ENCODE measurements around the gene HSD17B4.

GRCh38 chr5:119512277-119512676 lies 60.0 kb downstream of the HSD17B4 start:
- TF ChIP-seq EZH2 (IDR thresholded peaks at IDR 0.05; ENCODE audit: borderline replicate concordance, low read depth, low read length) (no peak), ZNF707 (CRISPR knock-in tag; conservative IDR thresholded peaks at IDR 0.05) (no peak), HOMEZ (CRISPR knock-in tag; IDR thresholded peaks at IDR 0.05) (no peak), RAD21 (CRISPR knock-in tag; conservative IDR thresholded peaks at IDR 0.05 in 1 of 2, IDR thresholded peaks at IDR 0.05 in 1 of 2) (no peak), ZKSCAN8 (CRISPR knock-in tag; IDR thresholded peaks at IDR 0.05) (no peak), ZNF232 (CRISPR knock-in tag; IDR thresholded peaks at IDR 0.05) (no peak), ATF2 (CRISPR knock-in tag; IDR thresholded peaks at IDR 0.05) (no peak), ZNF408 (CRISPR knock-in tag; IDR thresholded peaks at IDR 0.05; ENCODE audit: low read depth) (no peak)
- TF ChIP-seq, protein P1, sequence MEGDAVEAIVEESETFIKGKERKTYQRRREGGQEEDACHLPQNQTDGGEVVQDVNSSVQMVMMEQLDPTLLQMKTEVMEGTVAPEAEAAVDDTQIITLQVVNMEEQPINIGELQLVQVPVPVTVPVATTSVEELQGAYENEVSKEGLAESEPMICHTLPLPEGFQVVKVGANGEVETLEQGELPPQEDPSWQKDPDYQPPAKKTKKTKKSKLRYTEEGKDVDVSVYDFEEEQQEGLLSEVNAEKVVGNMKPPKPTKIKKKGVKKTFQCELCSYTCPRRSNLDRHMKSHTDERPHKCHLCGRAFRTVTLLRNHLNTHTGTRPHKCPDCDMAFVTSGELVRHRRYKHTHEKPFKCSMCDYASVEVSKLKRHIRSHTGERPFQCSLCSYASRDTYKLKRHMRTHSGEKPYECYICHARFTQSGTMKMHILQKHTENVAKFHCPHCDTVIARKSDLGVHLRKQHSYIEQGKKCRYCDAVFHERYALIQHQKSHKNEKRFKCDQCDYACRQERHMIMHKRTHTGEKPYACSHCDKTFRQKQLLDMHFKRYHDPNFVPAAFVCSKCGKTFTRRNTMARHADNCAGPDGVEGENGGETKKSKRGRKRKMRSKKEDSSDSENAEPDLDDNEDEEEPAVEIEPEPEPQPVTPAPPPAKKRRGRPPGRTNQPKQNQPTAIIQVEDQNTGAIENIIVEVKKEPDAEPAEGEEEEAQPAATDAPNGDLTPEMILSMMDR (IDR thresholded peaks at IDR 0.05 in 2 of 3, conservative IDR thresholded peaks at IDR 0.05 in 1 of 3; ENCODE audit: insufficient read depth in 2 of 3, low read depth in 1 of 3, low read length in 3 of 3) = no peak
- TF ChIP-seq, protein P2, sequence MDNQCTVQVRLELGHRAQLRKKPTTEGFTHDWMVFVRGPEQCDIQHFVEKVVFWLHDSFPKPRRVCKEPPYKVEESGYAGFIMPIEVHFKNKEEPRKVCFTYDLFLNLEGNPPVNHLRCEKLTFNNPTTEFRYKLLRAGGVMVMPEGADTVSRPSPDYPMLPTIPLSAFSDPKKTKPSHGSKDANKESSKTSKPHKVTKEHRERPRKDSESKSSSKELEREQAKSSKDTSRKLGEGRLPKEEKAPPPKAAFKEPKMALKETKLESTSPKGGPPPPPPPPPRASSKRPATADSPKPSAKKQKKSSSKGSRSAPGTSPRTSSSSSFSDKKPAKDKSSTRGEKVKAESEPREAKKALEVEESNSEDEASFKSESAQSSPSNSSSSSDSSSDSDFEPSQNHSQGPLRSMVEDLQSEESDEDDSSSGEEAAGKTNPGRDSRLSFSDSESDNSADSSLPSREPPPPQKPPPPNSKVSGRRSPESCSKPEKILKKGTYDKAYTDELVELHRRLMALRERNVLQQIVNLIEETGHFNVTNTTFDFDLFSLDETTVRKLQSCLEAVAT (IDR thresholded peaks at IDR 0.05) = no peak
